AG08395 (cell line): Measurements from ENCODE around the gene PSEN1.
"Not testable (repeated sequence)": the region's sequence is repeated elsewhere in the genome, so short reads cannot be mapped to it uniquely, and the experiment has no call there.

Experiments used
- DNase-seq: peaks from one replicate; pipeline ENCODE4 v3.0.0; 2012; ENCODE audit warnings: mixed read lengths, low spot score

PSEN1 gene

GRCh38 chr14:73166399-73166798 is 30.1 kb downstream of the PSEN1 start:
- DNase-seq: no peak

- no peak for DNase-seq
These were observed 31.4 kb downstream of the PSEN1 start for GRCh38 chr14:73167727-73168126.

GRCh38 chr14:73168274-73168673 is 32.0 kb downstream of the PSEN1 start:
- DNase-seq: no peak

GRCh38 chr14:73168691-73169090 is 32.4 kb downstream of the PSEN1 start:
- DNase-seq: no peak

- DNase-seq: not testable (repeated sequence)
These were observed 33.5 kb downstream of the PSEN1 start for GRCh38 chr14:73169855-73170254.

- DNase-seq: no peak
These were observed 34.4 kb downstream of the PSEN1 start for GRCh38 chr14:73170686-73171085.

GRCh38 chr14:73172500-73172899 is 36.2 kb downstream of the PSEN1 start:
- no peak for DNase-seq

- peak; percentile 38 for DNase-seq
These were observed 36.9 kb downstream of the PSEN1 start for GRCh38 chr14:73173092-73173735.

GRCh38 chr14:73176685-73177084 is 40.4 kb downstream of the PSEN1 start:
- DNase-seq: no peak

- peak; percentile 70 for DNase-seq
These were observed 44.1 kb downstream of the PSEN1 start for GRCh38 chr14:73180385-73180805.

GRCh38 chr14:73180969-73181368 is 44.7 kb downstream of the PSEN1 start:
- DNase-seq: not testable (repeated sequence)

GRCh38 chr14:73188501-73188911 is 52.2 kb downstream of the PSEN1 start:
- peak; percentile 10 for DNase-seq

- no peak for DNase-seq
These were observed 53.3 kb downstream of the PSEN1 start for GRCh38 chr14:73189651-73190050.

- no peak for DNase-seq
These were observed 55.1 kb downstream of the PSEN1 start for GRCh38 chr14:73191441-73191840.

- DNase-seq: not testable (repeated sequence)
These were observed 58.0 kb downstream of the PSEN1 start for GRCh38 chr14:73194306-73194705.

- no peak for DNase-seq
These were observed 61.9 kb downstream of the PSEN1 start for GRCh38 chr14:73198253-73198652.

- DNase-seq: no peak
These were observed 67.2 kb downstream of the PSEN1 start for GRCh38 chr14:73203527-73203926.

GRCh38 chr14:73207615-73208014 is 71.3 kb downstream of the PSEN1 start:
- DNase-seq: no peak

- no peak for DNase-seq
These were observed 72.1 kb downstream of the PSEN1 start for GRCh38 chr14:73208390-73208789.

GRCh38 chr14:73208846-73209245 is 72.5 kb downstream of the PSEN1 start:
- no peak for DNase-seq

- no peak for DNase-seq
These were observed 73.6 kb downstream of the PSEN1 start for GRCh38 chr14:73209953-73210352.

- DNase-seq: no peak
These were observed 75.1 kb downstream of the PSEN1 start for GRCh38 chr14:73211251-73212040.

GRCh38 chr14:73216030-73216429 is 79.7 kb downstream of the PSEN1 start:
- DNase-seq: no peak

GRCh38 chr14:73217411-73217810 is 81.1 kb downstream of the PSEN1 start:
- DNase-seq: no peak
